Measurements from ENCODE around the gene XRN1. TPM values are rescaled to one million over a fixed set of nuclear protein-coding genes. Genes with fewer than 3 reads are reported as not detected.

The XRN1 gene
- total RNA-seq, 1 experiment from 2014 or later, result 45.3 TPM

DNA sequence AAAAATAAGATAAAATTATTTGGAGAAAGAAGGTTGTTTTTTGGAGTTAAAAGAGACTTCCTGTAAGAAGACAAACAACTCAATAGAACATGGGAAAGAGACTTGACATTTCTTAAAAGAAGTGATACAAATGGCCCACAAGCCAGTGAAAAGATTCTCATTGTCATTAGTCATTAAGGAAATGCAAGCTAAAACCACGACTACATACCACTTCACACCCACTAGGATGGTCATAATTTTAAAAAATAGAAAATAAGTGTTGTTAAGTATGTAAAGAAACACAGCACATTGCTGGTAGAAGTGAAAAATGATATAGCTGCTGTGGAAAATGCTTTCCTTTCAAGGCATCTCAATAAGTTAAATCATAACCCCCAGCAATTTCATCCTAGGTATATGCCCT is 178.1 kb downstream of the XRN1 start:
- H3K9me2 ChIP-seq (ENCODE audit: insufficient read depth), result no peaks in the 10 kb centered on the region
- 0 out of 2 replicates have a peak, but pooled peaks cover 8% of the 10 kb centered on the region for H3K4me1 ChIP-seq (replicated peaks; ENCODE audit: insufficient read depth)
- H3K79me2 ChIP-seq (ENCODE audit: low read depth), result no peaks in the 10 kb centered on the region
- H3K36me3 ChIP-seq (ENCODE audit: low read depth), result no peaks in the 10 kb centered on the region
- no peaks in the 10 kb centered on the region for H3F3A ChIP-seq (ENCODE audit: insufficient read depth, low read depth)
- BruUV-seq (replicated peaks), result no TSS peak
- no peak overlapping the region for H3K4me3 ChIP-seq
- ChIA-PET CTCF (no interaction called here), POLR2A (ENCODE audit: unreplicated experiment) (no interaction called here)
- no peak overlapping the region for H3K27ac ChIP-seq
- H3K9me3 ChIP-seq (ENCODE audit: insufficient read depth, low read depth), result no peaks in the 10 kb centered on the region
- intact Hi-C loops (cut with micrococcal nuclease; ENCODE audit: unreplicated experiment), result no loop called here
- H3K4me2 ChIP-seq, result no peak overlapping the region
- no peak for DNase-seq
- H3K27me3 ChIP-seq (ENCODE audit: insufficient read depth, low read depth), result no peaks in the 10 kb centered on the region
- TF ChIP-seq CTCF (conservative IDR thresholded peaks at IDR 0.05) (no peak), EZH2 (IDR thresholded peaks at IDR 0.05; ENCODE audit: low read depth) (no peak)
- H4K20me1 ChIP-seq (ENCODE audit: insufficient read depth), result no peaks in the 10 kb centered on the region
- H2AFZ ChIP-seq, result no peak overlapping the region

- no TSS peak for BruUV-seq (replicated peaks)
- H2AFZ ChIP-seq, result no peak overlapping the region
- H3K79me2 ChIP-seq (ENCODE audit: low read depth), result no peaks in the 10 kb centered on the region
- DNase-seq, result no peak
- no peak for TF ChIP-seq CTCF (conservative IDR thresholded peaks at IDR 0.05)
- no peak for TF ChIP-seq EZH2 (IDR thresholded peaks at IDR 0.05; ENCODE audit: low read depth)
- H3K4me2 ChIP-seq, result no peak overlapping the region
- H3F3A ChIP-seq (ENCODE audit: insufficient read depth, low read depth), result no peaks in the 10 kb centered on the region
- H3K27ac ChIP-seq, result no peak overlapping the region
- CTCF ChIA-PET, result no interaction called here
- no peaks in the 10 kb centered on the region for H3K9me2 ChIP-seq (ENCODE audit: insufficient read depth)
- 0 out of 2 replicates have a peak, but pooled peaks cover 8% of the 10 kb centered on the region for H3K4me1 ChIP-seq (replicated peaks; ENCODE audit: insufficient read depth)
- POLR2A ChIA-PET (ENCODE audit: unreplicated experiment), result no interaction called here
- no peaks in the 10 kb centered on the region for H3K9me3 ChIP-seq (ENCODE audit: insufficient read depth, low read depth)
- H3K36me3 ChIP-seq (ENCODE audit: low read depth), result no peaks in the 10 kb centered on the region
- H3K4me3 ChIP-seq, result no peak overlapping the region
- no peaks in the 10 kb centered on the region for H4K20me1 ChIP-seq (ENCODE audit: insufficient read depth)
- intact Hi-C loops (cut with micrococcal nuclease; ENCODE audit: unreplicated experiment), result no loop called here
- no peaks in the 10 kb centered on the region for H3K27me3 ChIP-seq (ENCODE audit: insufficient read depth, low read depth)
Observed at GRCh38 chr3:142268426-142268825, 179.4 kb downstream of the XRN1 start.

DNA sequence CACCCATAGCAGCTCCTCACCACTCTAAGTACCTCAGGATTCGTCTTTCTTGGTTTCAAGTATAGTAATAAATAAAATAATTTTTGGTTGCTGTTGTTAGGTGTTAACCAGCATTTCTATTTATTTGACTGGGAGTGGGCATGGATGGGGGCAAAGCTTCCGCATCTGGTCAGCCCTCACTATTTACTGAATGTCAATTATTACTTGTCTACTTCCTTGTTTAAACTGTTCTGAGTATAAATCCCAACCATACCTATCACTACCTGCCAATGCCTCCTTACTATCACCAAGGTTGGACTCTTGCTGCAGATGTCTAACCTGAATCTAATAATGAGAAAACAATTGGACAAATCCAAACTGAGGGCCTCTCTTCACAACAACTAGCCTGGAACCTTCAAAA is 180.6 kb downstream of the XRN1 start:
- BruUV-seq (replicated peaks), result no TSS peak
- POLR2A ChIA-PET (ENCODE audit: unreplicated experiment), result no interaction called here
- Histone ChIP-seq H3K9me3 (ENCODE audit: insufficient read depth, low read depth) (no peaks in the 10 kb centered on the region), H3K9me2 (ENCODE audit: insufficient read depth) (no peaks in the 10 kb centered on the region), H3K4me3 (no peak overlapping the region), H2AFZ (no peak overlapping the region), H3K79me2 (ENCODE audit: low read depth) (no peaks in the 10 kb centered on the region), H4K20me1 (ENCODE audit: insufficient read depth) (no peaks in the 10 kb centered on the region), H3K36me3 (ENCODE audit: low read depth) (no peaks in the 10 kb centered on the region), H3K27me3 (ENCODE audit: insufficient read depth, low read depth) (no peaks in the 10 kb centered on the region), H3K27ac (no peak overlapping the region), H3K4me2 (no peak overlapping the region), H3K4me1 (replicated peaks; ENCODE audit: insufficient read depth) (no peaks in the 10 kb centered on the region), H3F3A (ENCODE audit: insufficient read depth, low read depth) (no peaks in the 10 kb centered on the region)
- TF ChIP-seq CTCF (conservative IDR thresholded peaks at IDR 0.05) (no peak), EZH2 (IDR thresholded peaks at IDR 0.05; ENCODE audit: low read depth) (no peak)
- no peak for DNase-seq
- intact Hi-C loops (cut with micrococcal nuclease; ENCODE audit: unreplicated experiment), result no loop called here
- CTCF ChIA-PET, result no interaction called here

Data from PC-9 (cell line).